ENCODE results near the gene OXNAD1.

GRCh38 chr3:16262174-16262573, 2.8 kb upstream of the OXNAD1 start:
- no peak for TF ChIP-seq EZH2 (IDR thresholded peaks at IDR 0.05; ENCODE audit: insufficient read depth, poor library complexity, severe bottlenecking)
- TF ChIP-seq EZH2phosphoT487 (IDR thresholded peaks at IDR 0.05; ENCODE audit: insufficient read depth, low read depth), result no peak

All from GM23248 (cell line).